Skin of body (tissue), 2 donors: ENCODE measurements around the gene SAFB. TPM values are rescaled to one million over a fixed set of nuclear protein-coding genes. Genes with fewer than 3 reads are reported as not detected.
"Not testable (repeated sequence)": the region's sequence is repeated elsewhere in the genome, so short reads cannot be mapped to it uniquely, and the experiment has no call there.

ENCODE experiments used
- DNase-seq: peaks from one replicate; lab custom pipeline; 2025; lab: John Stamatoyannopoulos, UW
- total RNA-seq: library from RNA; depleted of rRNA; stranded (reverse); fragments of >200 nt; gene quantifications from one replicate; pipeline ENCODE4 v1.2.3, GENCODE V29; 2014

SAFB gene
- total RNA-seq, 1 donor from 2014 or later: 106 TPM

DNA sequence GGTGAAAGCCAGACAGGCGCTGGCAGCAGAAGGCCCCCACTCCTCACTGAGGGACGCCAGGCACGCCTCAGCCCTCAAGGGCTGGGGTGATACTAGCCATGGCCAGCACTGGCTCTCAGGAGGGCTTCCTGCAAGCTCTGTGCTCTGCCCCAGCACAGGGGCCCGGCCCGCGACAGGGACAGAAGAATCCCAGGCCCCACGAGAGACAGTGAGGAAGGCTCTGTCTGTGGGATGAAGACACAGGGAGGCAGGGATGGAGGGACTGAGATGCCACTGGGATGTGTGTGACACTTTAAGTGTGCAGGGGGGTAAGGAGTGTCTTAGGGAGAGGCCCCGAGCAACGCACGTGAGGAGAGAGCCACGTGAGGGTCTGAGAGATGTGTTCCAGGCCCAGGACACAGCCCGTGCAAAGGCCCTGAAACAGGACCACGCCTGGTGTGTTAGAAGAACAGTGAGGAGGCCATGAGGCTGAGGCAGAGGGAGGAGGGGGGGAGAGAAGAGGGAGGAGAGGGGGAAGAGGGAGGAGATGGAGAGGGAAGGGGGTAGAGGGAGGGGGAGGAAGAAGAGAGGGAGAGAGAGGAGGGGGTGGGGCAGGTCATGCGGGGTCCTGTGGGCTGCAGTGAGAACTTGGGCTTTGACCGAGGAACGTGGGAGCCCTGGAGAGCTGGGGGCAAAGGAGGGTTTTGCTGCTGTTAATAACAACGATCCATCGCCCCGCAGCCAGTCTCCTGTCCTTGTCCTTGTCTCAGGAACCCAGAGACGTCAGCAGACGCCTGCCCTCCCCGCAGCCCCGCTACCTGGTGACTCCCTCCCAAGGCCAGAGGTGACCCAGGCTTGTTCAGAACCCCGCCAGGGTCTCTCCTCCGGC, 74.4 kb downstream of the SAFB start:
- no peak for DNase-seq

DNA sequence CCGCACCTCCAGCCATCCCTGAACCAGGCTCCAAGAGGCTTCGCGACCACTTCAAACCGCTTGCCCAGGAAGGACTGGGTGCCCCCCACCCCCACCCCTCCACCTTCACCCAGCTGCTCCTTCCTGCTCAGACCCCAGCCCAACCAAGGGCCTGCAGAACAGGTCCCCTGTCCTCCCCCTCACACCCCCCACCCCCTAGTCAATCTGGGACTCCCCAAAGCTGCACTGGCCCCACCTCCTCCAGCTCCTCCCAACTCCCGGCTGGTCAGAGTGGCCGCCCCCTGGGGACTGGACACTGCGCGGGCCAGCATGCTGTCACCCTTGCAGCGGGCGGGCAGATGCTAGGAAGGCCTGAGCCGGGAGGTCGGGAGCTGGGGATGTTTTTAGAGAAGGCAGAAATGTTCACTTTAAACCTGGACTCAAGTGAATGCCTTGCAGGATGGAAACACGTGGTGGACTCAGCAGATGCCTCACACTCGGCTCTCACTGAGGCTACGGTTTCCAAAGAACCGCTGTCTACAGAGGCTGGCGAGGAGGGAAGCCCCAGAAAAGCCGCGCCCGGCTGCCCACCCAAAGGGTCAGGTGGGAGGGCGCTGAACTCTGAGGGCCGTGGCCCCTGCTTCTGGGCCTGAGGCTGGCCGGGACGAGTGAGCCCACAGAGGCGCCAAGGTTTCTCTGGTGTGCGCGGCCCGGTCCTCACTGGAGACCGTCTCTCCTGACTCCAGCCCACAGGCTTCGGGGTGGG, 75.2 kb downstream of the SAFB start:
- no peak for DNase-seq

DNA sequence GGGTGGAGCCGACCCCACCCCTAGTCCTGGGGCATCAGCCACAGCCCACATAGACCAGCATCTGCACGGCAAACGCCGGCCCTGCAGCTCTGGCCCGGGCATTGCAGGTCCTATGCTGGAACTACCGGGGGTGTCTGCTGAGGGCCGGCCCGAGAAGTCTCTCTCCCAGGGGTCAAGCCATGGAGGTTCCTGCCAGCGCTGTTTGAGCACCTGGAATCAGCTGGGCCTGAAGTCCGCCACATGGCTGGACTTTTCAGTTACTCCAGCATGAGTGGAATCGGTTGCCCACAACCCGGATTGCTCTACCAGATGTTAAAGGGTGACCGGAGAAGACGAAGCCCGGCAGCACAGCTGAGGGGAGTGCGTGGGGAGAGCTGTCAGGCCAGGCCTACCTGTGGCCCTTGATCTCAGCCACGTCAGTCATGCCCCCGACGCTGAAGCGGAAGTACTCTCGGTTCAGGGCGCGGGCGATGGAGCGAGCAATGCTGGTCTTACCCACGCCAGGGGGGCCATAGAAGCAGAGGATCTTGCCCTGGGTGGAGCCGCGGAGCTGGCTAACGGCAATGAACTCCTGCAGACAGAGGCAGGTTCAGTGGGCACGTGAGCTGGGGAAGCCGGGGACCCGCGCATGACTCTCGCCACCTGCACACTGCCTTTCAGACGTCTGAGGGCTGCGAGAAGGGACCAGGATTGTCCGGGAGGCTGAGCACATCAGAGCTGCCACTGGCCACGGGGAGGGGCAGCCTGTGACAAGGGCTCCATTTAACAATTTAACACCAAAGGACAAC, 75.9 kb downstream of the SAFB start:
- DNase-seq: no peak

DNA sequence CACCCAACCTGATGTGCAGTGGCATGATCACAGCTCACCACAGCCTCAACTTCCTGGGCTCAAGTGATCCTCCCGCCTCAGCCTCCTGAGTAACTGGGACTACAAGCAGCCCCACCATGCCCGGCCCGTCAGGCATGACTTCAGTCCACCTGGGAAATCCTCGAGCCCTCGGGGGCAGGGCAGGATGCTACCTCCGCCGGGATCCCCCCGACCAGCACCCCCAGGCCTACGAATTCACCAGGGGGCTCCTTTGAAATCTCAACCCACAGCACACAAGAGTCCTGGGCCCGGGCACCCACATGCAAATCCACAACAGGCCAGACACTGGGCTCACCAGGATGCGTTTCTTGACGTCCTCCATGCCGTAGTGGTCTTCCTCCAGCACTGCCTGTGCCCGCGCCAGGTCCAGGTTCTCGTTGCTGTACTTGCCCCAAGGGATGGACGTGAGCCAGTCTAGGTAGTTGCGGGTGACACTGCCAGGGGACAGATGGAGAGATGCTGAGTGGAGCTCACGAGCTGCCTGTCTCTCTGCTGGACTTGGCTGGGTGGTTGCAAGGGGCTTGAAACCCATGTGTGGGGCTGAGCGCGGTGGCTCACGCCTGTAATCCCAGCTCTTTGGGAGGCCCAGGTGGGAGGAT, 77.7 kb downstream of the SAFB start:
- no peak for DNase-seq

DNA sequence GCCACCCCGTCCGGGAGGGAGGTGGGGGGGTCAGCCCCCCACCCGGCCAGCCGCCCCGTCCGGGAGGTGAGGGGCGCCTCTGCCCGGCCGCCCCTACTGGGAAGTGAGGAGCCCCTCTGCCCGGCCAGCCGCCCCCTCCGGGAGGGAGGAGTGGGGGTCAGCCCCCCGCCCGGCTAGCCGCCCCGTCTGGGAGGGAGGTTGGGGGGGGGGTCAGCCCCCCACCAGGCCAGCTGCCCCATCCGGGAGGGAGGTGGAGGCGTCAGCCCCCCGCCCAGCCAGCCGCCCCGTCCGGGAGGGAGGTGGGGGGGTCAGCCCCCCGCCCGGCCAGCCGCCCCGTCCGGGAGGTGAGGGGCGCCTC, 79.1 kb downstream of the SAFB start:
- not testable (repeated sequence) for DNase-seq

DNA sequence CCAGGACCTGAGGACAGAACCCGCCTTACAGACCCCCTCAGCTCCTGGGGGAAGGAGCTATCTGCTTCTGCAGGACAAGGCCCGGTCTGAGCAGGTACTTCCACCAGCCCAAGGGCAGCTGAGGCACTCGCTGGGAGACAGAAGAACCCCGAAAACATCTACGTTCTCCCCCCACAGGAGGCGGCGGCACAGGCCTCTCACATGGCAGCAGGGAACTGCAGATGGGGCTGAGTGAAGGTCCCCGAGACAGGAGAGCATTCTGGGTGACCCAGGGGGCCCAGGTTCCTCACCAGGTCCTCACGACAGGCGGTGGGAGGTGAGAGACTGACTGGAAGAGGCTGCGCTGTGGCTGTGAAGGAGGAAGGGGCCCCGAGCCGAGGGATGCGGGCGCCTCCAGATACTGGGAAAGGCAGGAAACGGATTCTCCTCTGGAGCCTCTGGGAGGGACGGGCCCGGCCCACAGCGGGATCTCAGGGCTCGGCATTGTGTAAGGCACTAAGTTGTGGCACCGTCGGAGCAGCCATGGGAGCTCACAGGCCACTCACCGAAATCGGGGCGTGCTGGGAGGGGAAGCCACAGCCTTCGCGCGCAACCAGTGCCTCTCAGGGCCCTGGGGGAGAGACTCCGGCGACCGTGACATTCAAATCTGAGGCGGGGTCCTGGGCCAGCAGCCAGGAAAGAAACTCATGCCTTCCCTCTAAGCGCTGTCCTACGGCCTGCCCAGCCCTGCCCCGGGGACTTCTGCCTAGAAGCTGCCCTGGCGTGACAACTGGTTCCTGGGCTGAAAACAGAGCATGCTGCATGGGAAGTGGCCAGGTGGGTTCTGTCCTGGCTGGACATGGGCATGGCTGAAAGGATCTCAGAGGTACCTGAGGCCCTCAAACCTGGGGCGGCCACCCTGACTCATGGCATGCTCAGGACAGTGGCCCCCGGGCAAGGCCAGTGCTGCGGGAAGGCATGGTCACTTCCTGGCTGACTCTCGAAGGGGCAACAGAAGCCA, 81.2 kb downstream of the SAFB start:
- DNase-seq: no peak

DNA sequence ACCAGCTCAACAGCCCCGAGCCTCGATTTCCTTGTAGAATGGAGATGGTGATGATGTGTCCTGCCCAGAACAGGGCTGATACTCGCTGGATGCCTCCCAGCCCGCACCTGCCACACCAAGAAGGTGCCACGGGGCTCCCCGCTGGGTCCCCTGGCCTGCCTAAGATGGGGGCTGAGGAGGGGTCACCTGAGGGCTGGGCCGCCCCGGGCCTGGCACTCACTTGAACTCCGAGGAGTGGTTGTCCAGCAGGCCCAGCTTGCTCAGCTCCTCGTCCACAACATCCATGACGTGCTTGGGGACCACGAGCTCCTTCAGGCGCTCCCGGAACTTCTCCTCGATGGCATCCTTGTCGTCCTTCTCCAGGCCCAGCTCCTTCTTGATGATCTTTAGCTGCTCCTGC, 82.7 kb downstream of the SAFB start:
- DNase-seq: no peak

DNA sequence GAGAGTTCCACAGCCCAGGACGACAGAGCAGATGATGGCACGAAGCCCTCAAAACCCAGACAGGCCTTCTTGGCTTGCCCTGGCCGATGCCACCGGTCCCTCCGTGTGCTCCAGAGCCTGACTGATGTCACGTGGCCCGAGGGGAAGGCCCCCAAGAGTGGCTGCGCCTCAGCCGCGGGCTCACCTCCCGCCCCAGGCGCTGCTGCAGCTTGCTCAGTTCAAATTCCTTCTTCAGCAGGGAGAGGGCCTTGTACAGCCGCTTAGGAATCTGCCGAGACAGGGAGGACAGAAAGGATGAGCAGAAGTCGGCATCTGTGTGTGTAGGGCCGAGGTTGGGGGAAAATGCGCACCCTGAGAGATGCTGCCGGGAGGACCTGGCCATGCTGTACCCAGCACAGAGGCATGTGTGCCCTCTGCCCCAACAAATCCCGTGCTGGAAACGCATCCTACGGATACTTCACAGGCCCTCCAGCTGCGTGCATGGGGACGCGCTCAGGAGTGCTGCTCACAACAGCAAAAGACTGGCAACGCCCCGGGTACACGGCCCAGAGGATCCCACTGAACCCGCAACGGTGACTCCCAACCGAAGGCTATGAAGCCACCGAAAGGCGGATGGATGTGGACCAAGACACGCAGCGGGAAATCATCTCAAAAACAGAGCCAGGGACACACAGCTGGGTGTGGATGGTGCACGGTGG, 84.1 kb downstream of the SAFB start:
- no peak for DNase-seq

DNA sequence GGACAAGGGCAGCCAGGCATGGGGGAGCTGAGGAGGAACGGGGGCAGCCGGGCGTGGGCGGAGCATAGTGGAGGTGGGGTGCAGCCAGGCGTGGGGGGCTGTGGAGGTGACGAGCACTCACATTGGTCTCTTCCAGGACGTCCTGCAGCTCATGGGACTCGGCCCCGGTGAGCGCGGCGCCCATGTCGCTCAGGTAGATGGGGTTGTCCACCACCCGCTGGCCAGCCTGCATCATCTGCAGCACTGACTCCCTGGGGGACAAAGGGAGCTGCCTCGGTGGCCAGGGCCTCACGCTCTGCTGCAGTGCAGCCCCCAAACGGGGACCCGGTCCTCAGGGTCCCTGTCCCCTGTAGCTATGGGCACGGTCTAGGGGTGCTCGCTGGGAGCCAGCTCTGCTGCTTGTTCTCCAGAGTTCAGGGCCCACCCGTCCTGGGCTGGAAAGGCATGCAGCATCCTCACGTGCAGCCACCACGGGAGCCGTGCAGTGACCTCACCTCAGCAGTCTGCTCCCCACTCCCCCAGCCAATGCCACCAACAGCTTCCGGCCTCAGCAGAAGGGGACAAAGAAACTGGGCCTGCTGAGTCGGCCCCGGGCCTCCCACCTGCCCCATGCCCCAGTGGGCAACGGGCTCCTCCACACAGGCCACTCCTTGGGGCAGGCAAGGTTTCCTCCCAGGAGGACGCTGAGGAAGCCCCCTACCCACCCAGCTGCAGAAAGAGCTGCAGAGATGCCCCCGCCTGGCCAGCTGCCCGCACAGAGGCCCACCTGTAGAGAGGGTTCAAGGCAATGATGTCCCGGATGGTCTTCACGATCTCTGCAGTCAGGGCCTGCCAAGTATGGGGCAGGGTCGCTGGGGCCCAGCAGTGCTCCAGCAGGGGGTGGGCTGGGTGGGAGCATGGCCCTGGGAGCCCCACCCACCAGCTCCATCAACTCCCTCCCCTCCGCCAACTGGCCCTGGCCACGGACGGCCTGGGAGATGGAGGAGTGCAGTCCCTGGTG, 85.0 kb downstream of the SAFB start:
- no peak for DNase-seq

DNA sequence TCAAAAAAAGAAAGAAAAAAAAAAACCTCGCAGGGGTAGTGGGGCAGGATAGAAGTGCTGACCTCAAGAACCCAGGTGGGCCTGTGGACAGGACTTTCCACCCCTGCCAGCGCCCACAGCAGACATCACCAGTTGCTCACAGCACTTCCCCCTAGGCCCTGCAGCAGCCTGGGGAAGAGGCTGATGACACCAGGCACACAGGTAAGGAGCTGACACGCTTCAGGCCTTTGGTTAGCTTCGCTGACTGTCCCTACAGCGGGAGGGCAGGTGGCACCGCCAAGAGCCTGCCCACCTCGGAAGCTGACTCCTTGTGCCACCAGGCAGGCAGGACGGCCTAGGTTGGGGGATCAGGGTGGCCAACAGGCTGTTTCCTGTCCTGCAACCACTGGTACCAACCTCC, 88.1 kb downstream of the SAFB start:
- DNase-seq: no peak

DNA sequence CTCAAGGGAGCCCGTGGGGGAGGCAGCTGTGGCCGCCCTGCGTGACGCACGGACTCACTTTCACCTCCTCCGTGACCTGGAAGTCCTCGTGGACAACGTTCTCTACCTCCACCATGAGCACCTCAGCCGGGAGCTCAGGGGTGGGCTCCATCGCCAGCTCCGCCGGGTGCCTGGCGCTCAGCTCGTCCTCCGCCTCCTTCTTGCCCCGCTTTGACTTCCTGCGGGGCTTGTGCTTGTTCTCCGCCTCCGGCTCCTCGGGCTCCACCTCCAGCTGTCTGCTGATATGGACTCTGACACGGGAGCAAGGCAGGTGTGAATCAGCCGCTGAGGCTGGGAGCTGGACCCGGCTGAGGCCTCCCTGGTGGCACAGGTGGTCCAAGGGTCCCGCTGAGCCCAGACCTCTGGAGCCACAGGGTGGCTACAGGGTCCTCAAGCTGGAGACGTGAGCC, 88.9 kb downstream of the SAFB start:
- no peak for DNase-seq

DNA sequence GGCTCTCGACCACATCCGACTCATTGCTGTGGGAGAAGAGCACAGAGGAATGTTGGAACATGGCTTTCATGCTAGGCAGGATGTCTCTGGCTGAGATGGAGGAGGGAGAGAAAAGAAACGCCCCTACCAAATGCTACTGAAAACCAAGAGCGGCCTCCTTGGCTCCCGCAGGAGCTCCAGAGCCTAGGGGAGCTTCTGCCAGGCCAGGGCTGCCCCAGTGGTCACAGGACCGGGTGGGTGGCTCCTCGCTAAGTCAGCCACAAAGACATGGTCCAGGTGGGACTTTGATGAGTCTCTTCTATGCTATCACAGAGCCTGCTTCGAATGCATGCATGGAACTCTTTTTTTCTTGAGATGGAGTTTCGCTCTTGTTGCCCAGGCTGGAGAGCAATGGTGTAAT, 90.3 kb downstream of the SAFB start:
- DNase-seq: no peak

DNA sequence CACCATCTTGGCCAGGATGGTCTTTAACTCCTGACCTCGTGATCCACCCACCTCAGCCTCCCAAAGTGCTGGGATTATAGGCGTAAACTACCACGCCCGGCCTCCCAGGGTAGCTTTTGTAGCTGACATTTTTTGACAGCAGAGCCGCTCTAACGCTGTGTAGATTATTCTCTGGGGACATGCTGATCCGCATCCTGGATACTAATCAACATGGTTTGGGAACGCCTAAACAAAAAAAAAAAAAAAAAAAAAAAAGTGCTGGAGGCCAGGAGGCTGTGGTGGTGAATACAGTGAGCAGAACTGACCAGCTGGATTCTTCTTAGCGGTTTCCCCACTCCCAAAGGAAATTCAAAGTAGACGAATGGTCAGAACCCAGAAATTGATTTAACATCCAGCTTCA, 91.9 kb downstream of the SAFB start:
- DNase-seq: no peak

DNA sequence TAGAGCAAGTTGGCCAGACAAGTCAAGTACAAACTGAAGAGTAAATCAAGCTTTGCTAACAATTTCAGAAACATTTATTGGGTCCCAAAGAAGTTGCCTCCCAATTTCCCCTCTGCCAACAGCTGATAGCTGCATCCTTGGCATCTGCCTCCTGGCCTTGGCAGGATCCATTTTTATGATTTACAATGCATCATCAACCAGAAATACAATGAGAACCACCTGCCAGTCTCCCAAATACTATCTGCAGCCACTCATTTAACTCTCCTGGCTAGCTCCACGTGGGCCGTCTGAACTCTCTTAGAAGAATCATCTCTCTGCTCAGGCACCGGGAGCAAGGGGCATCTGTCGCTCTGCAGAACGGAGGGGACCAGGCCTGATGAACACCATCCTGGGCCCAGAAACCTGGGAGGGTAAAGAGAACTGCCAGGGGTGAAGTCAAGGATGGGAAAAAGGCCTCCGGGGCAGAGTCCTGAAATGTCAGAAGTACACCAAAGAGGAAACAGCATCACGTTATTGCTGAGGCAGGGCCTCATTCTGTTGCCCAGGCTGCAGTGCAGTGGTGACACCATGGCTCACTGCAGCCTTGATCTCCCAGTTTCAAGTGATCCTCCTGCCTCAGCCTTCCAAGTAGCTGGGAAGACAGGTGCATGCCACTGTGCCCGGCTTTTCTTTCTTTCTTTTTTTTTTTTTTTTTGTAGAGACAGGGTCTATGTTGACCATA, 94.5 kb downstream of the SAFB start:
- DNase-seq: no peak
